Measurements from ENCODE around the gene CENPF.
"Not testable (repeated sequence)": the region's sequence is repeated elsewhere in the genome, so short reads cannot be mapped to it uniquely, and the experiment has no call there.

DNA sequence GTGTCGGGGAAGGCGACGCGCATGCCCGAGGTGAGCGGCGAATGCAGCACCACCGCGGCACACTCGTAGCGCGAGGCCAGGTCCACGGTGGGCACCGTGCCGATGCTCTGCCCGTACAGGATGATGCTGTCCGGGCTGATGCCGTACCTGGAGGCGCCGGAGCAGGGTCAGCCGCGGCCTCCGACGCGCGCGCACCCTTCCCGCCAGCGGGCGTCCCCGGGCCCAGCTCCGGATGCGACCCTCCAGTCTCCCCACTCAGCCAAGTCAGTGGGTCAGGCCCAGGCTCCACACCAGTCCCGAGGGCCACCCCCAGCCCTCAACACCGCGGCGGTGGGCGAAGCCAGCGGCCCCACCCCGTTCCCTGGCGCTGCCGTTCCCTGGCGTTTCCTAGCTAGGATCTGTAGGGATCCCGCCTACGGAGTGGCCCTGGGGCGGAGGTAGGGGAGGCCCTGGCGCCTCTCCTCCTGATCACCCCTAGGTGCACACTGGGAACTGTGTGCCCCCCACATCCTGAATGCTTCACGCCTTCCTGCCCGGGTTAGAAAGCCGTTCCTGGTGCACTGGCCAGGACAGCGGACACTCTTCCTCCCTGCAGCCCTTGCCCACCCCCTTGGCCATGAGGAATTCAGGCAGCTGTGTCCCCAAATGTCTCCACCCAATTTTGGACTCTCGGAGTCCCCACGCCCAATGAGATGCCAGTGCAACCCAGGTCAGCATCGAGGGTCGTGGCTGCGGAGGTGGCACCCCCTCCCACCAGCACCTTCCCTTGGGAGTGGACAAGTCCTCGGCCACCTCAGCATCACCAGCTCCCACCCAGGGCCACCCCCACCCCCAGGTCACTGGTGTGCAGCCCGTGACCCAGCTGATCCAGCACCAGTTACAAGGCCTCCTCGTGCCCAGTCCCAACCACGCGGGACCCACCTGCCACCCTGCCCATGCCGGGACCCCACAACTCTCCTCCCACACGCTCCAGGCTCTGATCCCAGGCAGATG, 3.2 kb downstream of the CENPF start:
- TF ChIP-seq POLR2A (IDR thresholded peaks at IDR 0.05; ENCODE audit: low read depth, low read length); POLR2AphosphoS5 (IDR thresholded peaks at IDR 0.05; ENCODE audit: low read depth, low read length); TAF1 (IDR thresholded peaks at IDR 0.05; ENCODE audit: borderline replicate concordance, low read depth, low read length): not testable (repeated sequence)
